ENCODE measurements around the gene TMEM214.

Gene TMEM214

GRCh38 chr2:27041752-27042151 is 9.0 kb downstream of the TMEM214 start:
- no peak for DNase-seq

GRCh38 chr2:27042159-27042661 is 9.4 kb downstream of the TMEM214 start:
- no peak for DNase-seq

- DNase-seq, result no peak
These were observed 10.3 kb downstream of the TMEM214 start for GRCh38 chr2:27042985-27043634.

GRCh38 chr2:27049422-27050280 is 16.9 kb downstream of the TMEM214 start:
- DNase-seq, result no peak

- peak; percentile 85 to 89 for DNase-seq
These were observed 17.7 kb downstream of the TMEM214 start for GRCh38 chr2:27050281-27050995.

GRCh38 chr2:27050996-27051901 is 18.5 kb downstream of the TMEM214 start, which contains the start of gene AGBL5:
Gene AGBL5, plus strand, starts transcription at chr2:27051668. Its CDS starts 1,291 bp downstream, at chr2:27052959.
- peak; percentile 90 to 91 for DNase-seq

GRCh38 chr2:27051902-27052645 is 19.3 kb downstream of the TMEM214 start:
- peak; percentile 33 to 38 for DNase-seq

- no peak for DNase-seq
These were observed 20.6 kb downstream of the TMEM214 start for GRCh38 chr2:27053321-27053720.

GRCh38 chr2:27053776-27054175 is 21.0 kb downstream of the TMEM214 start:
- DNase-seq, result no peak

- DNase-seq, result no peak
These were observed 22.0 kb downstream of the TMEM214 start for GRCh38 chr2:27054721-27055120.

GRCh38 chr2:27057184-27057583 is 24.4 kb downstream of the TMEM214 start:
- no peak for DNase-seq

GRCh38 chr2:27058210-27058609 is 25.4 kb downstream of the TMEM214 start:
- no peak for DNase-seq

GRCh38 chr2:27059141-27059820 is 26.5 kb downstream of the TMEM214 start:
- DNase-seq, result no peak

- DNase-seq, result no peak
These were observed 27.6 kb downstream of the TMEM214 start for GRCh38 chr2:27060323-27060722.

- DNase-seq, result no peak
These were observed 32.4 kb downstream of the TMEM214 start for GRCh38 chr2:27065128-27065527.

GRCh38 chr2:27067385-27067784 is 34.6 kb downstream of the TMEM214 start:
- no peak for DNase-seq

- no peak for DNase-seq
These were observed 36.7 kb downstream of the TMEM214 start for GRCh38 chr2:27069436-27069835.

GRCh38 chr2:27069961-27070618 is 37.3 kb downstream of the TMEM214 start:
- no peak for DNase-seq

- no peak for DNase-seq
These were observed 38.0 kb downstream of the TMEM214 start for GRCh38 chr2:27070653-27071276.

All from Kasumi-1 (cell line).